HCT116 (cell line): ENCODE results near the gene MAML1. TPM values are rescaled to one million over a fixed set of nuclear protein-coding genes. Genes with fewer than 3 reads are reported as not detected.

Experiments
- ATAC-seq: fragments of 200-7000 bp; cut with Tn5 transposase; 2 replicates; pipeline ENCODE4 v1.9.1; 2020; ENCODE audit warnings: mild to moderate bottlenecking, moderate library complexity
- BruUV-seq: library from RNA; stranded (reverse); fragments of 400-500 nt; replicated peaks from 2 replicates; lab custom pipeline; 2021; lab: Mats Ljungman, UMichigan
- CTCF ChIA-PET: fragments of 300-600 bp; sonication (Branson Sonifier 250); formaldehyde crosslinking; loops from one replicate; lab custom pipeline; 2021; ENCODE audit warnings: antibody characterized with exemption; lab: Charles Lee
- POLR2A ChIA-PET: fragments of 300-600, 350-600 bp; sonication (Branson Sonifier 250); formaldehyde crosslinking; loops from one replicate; lab custom pipeline; 2021; ENCODE audit warnings: antibody characterized with exemption; lab: Charles Lee
- RAD21 ChIA-PET, 2 experiments: fragments of 300-600 bp; sonication (Branson Sonifier 250); formaldehyde crosslinking; loops; one replicate each; lab custom pipeline; 2023; ENCODE audit warnings: low total read pairs in 2 of 2; ENCODE audit not compliant: uncharacterized antibody in 2 of 2, unreplicated experiment in 2 of 2, low non-redundant PET in 1 of 2; lab: Charles Lee
- DNase-seq: peaks from one replicate; pipeline ENCODE4 v3.0.0-alpha.2; 2010; ENCODE audit warnings: low read depth, low spot score
- H2AFZ ChIP-seq: fragments of 200-600 bp; shearing (Covaris generic), sonication (generic); 2 replicates; pipeline ENCODE4 v1.6.1; 2017; ENCODE audit warnings: low read depth, mixed run types, mixed read lengths, antibody characterized with exemption, low read length; ENCODE audit not compliant: poor library complexity, severe bottlenecking
- H3K27ac ChIP-seq: 2 replicates; pipeline ENCODE4 v1.5.1; 2012; ENCODE audit warnings: low read depth, low read length
- H3K27me3 ChIP-seq: fragments of 200-600 bp; sonication (generic); 2 replicates; pipeline ENCODE4 v1.6.1; 2016; ENCODE audit warnings: mixed run types, low read length, mixed read lengths; ENCODE audit not compliant: insufficient read depth
- H3K36me3 ChIP-seq, 2 experiments: fragments of 200-500 bp in 1 of 2; fragments of 200-600 bp in 1 of 2; sonication (Bioruptor generic) in 1 of 2; sonication (generic) in 1 of 2; 2 replicates each; pipeline versions ENCODE4 v1.5.1 to v1.6.1; 2014 to 2016; ENCODE audit warnings: low read length in 2 of 2, inconsistent platforms in 1 of 2, mixed read lengths in 1 of 2, mixed run types in 1 of 2; ENCODE audit not compliant: insufficient read depth in 2 of 2, control insufficient read depth in 1 of 2
- H3K4me1 ChIP-seq, 2 experiments: fragments of 200-600 bp in 1 of 2; sonication (generic) in 1 of 2; 2 replicates each; pipeline versions ENCODE4 v1.5.1 to v1.6.1; 2012 to 2017; ENCODE audit warnings: low read length in 2 of 2, inconsistent platforms in 1 of 2, mild to moderate bottlenecking in 1 of 2, mixed read lengths in 1 of 2, mixed run types in 1 of 2, moderate library complexity in 1 of 2; ENCODE audit not compliant: insufficient read depth in 2 of 2, control insufficient read depth in 1 of 2
- H3K4me2 ChIP-seq: fragments of 200-600 bp; sonication (generic); 2 replicates; pipeline ENCODE4 v1.6.1; 2017; ENCODE audit warnings: mixed run types, low read length, mixed read lengths
- H3K4me3 ChIP-seq, 2 experiments: fragments of 200-600 bp in 1 of 2; sonication (generic) in 1 of 2; replicated peaks in 1 of 2; 2 replicates each; pipeline ENCODE4 v1.5.1; 2011 to 2016; ENCODE audit warnings: low read length in 2 of 2, control low read depth in 1 of 2, low read depth in 1 of 2, mild to moderate bottlenecking in 1 of 2, mixed read lengths in 1 of 2, mixed run types in 1 of 2
- H3K79me2 ChIP-seq: fragments of 200-600 bp; sonication (generic); 2 replicates; pipeline ENCODE4 v1.6.1; 2017; ENCODE audit warnings: mild to moderate bottlenecking, mixed run types, low read length, moderate library complexity, mixed read lengths; ENCODE audit not compliant: insufficient read depth
- H3K9ac ChIP-seq: fragments of 200-600 bp; sonication (generic); 2 replicates; pipeline ENCODE4 v1.6.1; 2016; ENCODE audit warnings: low read length, mixed read lengths
- H3K9me2 ChIP-seq: fragments of 200-600 bp; sonication (generic), shearing (Covaris generic); 2 replicates; pipeline ENCODE4 v1.6.1; 2017; ENCODE audit warnings: mixed run types, mild to moderate bottlenecking, moderate library complexity; ENCODE audit not compliant: insufficient read depth
- H3K9me3 ChIP-seq, 2 experiments: fragments of 200-500 bp in 1 of 2; fragments of 200-600 bp in 1 of 2; sonication (Bioruptor generic) in 1 of 2; sonication (generic) in 1 of 2; 2 replicates each; pipeline ENCODE4 v1.6.1; 2014 to 2017; ENCODE audit warnings: low read length in 2 of 2, mixed read lengths in 2 of 2, inconsistent platforms in 1 of 2, low read depth in 1 of 2, mild to moderate bottlenecking in 1 of 2, mixed run types in 1 of 2, moderate library complexity in 1 of 2; ENCODE audit not compliant: control insufficient read depth in 1 of 2, insufficient read depth in 1 of 2
- H4K20me1 ChIP-seq: fragments of 200-600 bp; sonication (generic), shearing (Covaris generic); 2 replicates; pipeline ENCODE4 v1.6.1; 2017; ENCODE audit warnings: mixed run types, mild to moderate bottlenecking, moderate library complexity; ENCODE audit not compliant: insufficient read depth
- CBX3 ChIP-seq: IDR thresholded peaks from 2 replicates; pipeline ENCODE4 v1.6.1; 2012; ENCODE audit warnings: low read depth
- EGR1 ChIP-seq: IDR thresholded peaks from 2 replicates; pipeline ENCODE4 v1.6.1; 2012; ENCODE audit warnings: low read depth
- ELF1 ChIP-seq: IDR thresholded peaks from 2 replicates; pipeline ENCODE4 v1.6.1; 2012; ENCODE audit warnings: low read depth, borderline replicate concordance
- MAX ChIP-seq: IDR thresholded peaks from 2 replicates; pipeline ENCODE4 v1.6.1; 2012
- POLR2A ChIP-seq: IDR thresholded peaks from 2 replicates; pipeline ENCODE4 v1.7.0; 2011; ENCODE audit warnings: borderline replicate concordance; ENCODE audit not compliant: insufficient read depth, insufficient read length; ENCODE audit errors: extremely low read depth
- POLR2AphosphoS5 ChIP-seq: IDR thresholded peaks from 2 replicates; pipeline ENCODE4 v1.6.1; 2011; ENCODE audit warnings: mild to moderate bottlenecking, low read depth, low read length, moderate library complexity
- RAD21 ChIP-seq: IDR thresholded peaks from 2 replicates; pipeline ENCODE4 v1.6.1; 2012; ENCODE audit warnings: low read depth, mild to moderate bottlenecking
- SP1 ChIP-seq: IDR thresholded peaks from 2 replicates; pipeline ENCODE4 v1.6.1; 2012; ENCODE audit warnings: low read depth
- SRF ChIP-seq: IDR thresholded peaks from 2 replicates; pipeline ENCODE4 v1.6.1; 2012; ENCODE audit warnings: low read depth
- TCF7L2 ChIP-seq: IDR thresholded peaks from 2 replicates; pipeline ENCODE4 v1.7.0; 2011; ENCODE audit warnings: borderline replicate concordance, inconsistent platforms; ENCODE audit not compliant: insufficient read depth, insufficient read length; ENCODE audit errors: extremely low read depth
- ZFX ChIP-seq: fragments of 450-650 bp; IDR thresholded peaks from 2 replicates; pipeline ENCODE4 v1.6.1; 2017
- intact Hi-C: fragments of 100-400 bp; cut with micrococcal nuclease; formaldehyde crosslinking; loops from 2 replicates; pipeline ENCODE4 v1.10.0; 2022
- total RNA-seq: library from RNA; stranded (reverse); gene quantifications from one replicate; pipeline ENCODE4 v1.2.1, GENCODE V29; 2021; ENCODE audit not compliant: unreplicated experiment
- TF ChIP-seq, protein P1 (sequence below): IDR thresholded peaks from 2 replicates; pipeline ENCODE4 v1.6.1; 2012; ENCODE audit warnings: low read depth
- TF ChIP-seq, protein P2 (sequence below): IDR thresholded peaks from 2 replicates; pipeline ENCODE4 v1.6.1; 2012

Gene MAML1
- total RNA-seq, 1 experiment from 2014 or later: 29.5 TPM

GRCh38 chr5:179820483-179821297 lies 88.1 kb downstream of the MAML1 start, which contains the start of gene SQSTM1:
Gene SQSTM1 (plus strand): TSS chr5:179820905. CDS start chr5:179820937, 32 bp downstream.
- peaks cover 12% of the 10 kb centered on the region; the same call in 1 of the 2 replicates for H4K20me1 ChIP-seq
- no peak within 1 kb of the TSS for H2AFZ ChIP-seq
- peak within 1 kb of the TSS; percentile 76 to 87 for H3K4me3 ChIP-seq
- peaks cover 49% of the 10 kb centered on the region for H3K79me2 ChIP-seq
- no peaks in the 10 kb centered on the region for H3K9me3 ChIP-seq
- BruUV-seq: no TSS peak
- H3K9me2 ChIP-seq: no peaks in the 10 kb centered on the region
- H3K4me1 ChIP-seq: peaks cover 35 to 54% of the 10 kb centered on the region in 2 experiments
- TF ChIP-seq, protein P1, sequence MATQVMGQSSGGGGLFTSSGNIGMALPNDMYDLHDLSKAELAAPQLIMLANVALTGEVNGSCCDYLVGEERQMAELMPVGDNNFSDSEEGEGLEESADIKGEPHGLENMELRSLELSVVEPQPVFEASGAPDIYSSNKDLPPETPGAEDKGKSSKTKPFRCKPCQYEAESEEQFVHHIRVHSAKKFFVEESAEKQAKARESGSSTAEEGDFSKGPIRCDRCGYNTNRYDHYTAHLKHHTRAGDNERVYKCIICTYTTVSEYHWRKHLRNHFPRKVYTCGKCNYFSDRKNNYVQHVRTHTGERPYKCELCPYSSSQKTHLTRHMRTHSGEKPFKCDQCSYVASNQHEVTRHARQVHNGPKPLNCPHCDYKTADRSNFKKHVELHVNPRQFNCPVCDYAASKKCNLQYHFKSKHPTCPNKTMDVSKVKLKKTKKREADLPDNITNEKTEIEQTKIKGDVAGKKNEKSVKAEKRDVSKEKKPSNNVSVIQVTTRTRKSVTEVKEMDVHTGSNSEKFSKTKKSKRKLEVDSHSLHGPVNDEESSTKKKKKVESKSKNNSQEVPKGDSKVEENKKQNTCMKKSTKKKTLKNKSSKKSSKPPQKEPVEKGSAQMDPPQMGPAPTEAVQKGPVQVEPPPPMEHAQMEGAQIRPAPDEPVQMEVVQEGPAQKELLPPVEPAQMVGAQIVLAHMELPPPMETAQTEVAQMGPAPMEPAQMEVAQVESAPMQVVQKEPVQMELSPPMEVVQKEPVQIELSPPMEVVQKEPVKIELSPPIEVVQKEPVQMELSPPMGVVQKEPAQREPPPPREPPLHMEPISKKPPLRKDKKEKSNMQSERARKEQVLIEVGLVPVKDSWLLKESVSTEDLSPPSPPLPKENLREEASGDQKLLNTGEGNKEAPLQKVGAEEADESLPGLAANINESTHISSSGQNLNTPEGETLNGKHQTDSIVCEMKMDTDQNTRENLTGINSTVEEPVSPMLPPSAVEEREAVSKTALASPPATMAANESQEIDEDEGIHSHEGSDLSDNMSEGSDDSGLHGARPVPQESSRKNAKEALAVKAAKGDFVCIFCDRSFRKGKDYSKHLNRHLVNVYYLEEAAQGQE: no peak
- no peak for TF ChIP-seq MAX
- no peak for TF ChIP-seq SP1
- TF ChIP-seq TCF7L2: no peak
- no peak for TF ChIP-seq EGR1
- TF ChIP-seq ELF1: no peak
- peak; percentile 98 for TF ChIP-seq POLR2A
- no peak for TF ChIP-seq SRF
- TF ChIP-seq, protein P2, sequence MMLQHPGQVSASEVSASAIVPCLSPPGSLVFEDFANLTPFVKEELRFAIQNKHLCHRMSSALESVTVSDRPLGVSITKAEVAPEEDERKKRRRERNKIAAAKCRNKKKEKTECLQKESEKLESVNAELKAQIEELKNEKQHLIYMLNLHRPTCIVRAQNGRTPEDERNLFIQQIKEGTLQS: no peak
- no peak for TF ChIP-seq CBX3
- no peak for TF ChIP-seq RAD21
- peak; percentile 100 for TF ChIP-seq POLR2AphosphoS5
- peak; percentile 98 for TF ChIP-seq ZFX
- intact Hi-C loops: loop anchor here (2.0 kb wide), 2 partner anchors 14 to 38 kb away; partner anchors contain the start of genes MGAT4B and MRNIP
- peaks cover 28 to 39% of the 10 kb centered on the region in 2 experiments; a peak in 3 of 4 replicates for H3K36me3 ChIP-seq
- no peaks in the 10 kb centered on the region for H3K27me3 ChIP-seq
- peak within 1 kb of the TSS; percentile 94 for H3K4me2 ChIP-seq
- ChIA-PET POLR2A (interaction anchor here (0.8 to 2.5 kb wide), 7 partner anchors 9 to 197 kb away, joined by 3 to 18 read pairs (median 4); partner anchors contain the start of genes HNRNPH1 and MAML1), CTCF (interaction anchor here (0.6 to 2.2 kb wide), 2 partner anchors 18 to 25 kb away, joined by 4 to 8 read pairs; no protein-coding TSS in a partner anchor), RAD21 (interaction anchor here in 1 of 2 experiments (1.2 kb wide), 1 partner anchor 14 kb away, joined by 3 read pairs; the partner anchor contains the start of gene MGAT4B)
- H3K9ac ChIP-seq: peak within 1 kb of the TSS; percentile 97
- peak; percentile 62 for ATAC-seq
- peak within 1 kb of the TSS; percentile 99 for H3K27ac ChIP-seq
- DNase-seq: no peak
